GM06990 (cell line): ENCODE data around the gene AGBL4.

ENCODE experiments used
- DNase-seq: peaks from one replicate; pipeline ENCODE4 v3.0.0-alpha.2; 2011; ENCODE audit not compliant: insufficient read length; ENCODE audit errors: extremely low read depth
- H3K27me3 ChIP-seq: replicated peaks from 2 replicates; pipeline ENCODE4 v1.6.0; 2011; ENCODE audit warnings: low read length; ENCODE audit not compliant: control insufficient read depth, insufficient read depth
- H3K36me3 ChIP-seq: 2 replicates; pipeline ENCODE4 v1.5.1; 2011; ENCODE audit warnings: low read length; ENCODE audit not compliant: control insufficient read depth, insufficient read depth
- H3K4me3 ChIP-seq: replicated peaks from 2 replicates; pipeline ENCODE4 v1.5.1; 2011; ENCODE audit warnings: low read depth, mild to moderate bottlenecking, control low read depth, low read length
- TF ChIP-seq, protein P1 (sequence below): IDR thresholded peaks from 2 replicates; pipeline ENCODE4 v1.5.1; 2011; ENCODE audit warnings: low read length, control low read depth, mild to moderate bottlenecking, inconsistent platforms; ENCODE audit not compliant: insufficient read depth, poor library complexity, severe bottlenecking

The AGBL4 gene

GRCh38 chr1:48817505-48818114 is 1206.1 kb downstream of the AGBL4 start:
- TF ChIP-seq, protein P1, sequence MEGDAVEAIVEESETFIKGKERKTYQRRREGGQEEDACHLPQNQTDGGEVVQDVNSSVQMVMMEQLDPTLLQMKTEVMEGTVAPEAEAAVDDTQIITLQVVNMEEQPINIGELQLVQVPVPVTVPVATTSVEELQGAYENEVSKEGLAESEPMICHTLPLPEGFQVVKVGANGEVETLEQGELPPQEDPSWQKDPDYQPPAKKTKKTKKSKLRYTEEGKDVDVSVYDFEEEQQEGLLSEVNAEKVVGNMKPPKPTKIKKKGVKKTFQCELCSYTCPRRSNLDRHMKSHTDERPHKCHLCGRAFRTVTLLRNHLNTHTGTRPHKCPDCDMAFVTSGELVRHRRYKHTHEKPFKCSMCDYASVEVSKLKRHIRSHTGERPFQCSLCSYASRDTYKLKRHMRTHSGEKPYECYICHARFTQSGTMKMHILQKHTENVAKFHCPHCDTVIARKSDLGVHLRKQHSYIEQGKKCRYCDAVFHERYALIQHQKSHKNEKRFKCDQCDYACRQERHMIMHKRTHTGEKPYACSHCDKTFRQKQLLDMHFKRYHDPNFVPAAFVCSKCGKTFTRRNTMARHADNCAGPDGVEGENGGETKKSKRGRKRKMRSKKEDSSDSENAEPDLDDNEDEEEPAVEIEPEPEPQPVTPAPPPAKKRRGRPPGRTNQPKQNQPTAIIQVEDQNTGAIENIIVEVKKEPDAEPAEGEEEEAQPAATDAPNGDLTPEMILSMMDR: peak; percentile 92
- peak; percentile 15 for DNase-seq
- H3K4me3 ChIP-seq: no peak overlapping the region
- H3K36me3 ChIP-seq: no peaks in the 10 kb centered on the region
- no peaks in the 10 kb centered on the region for H3K27me3 ChIP-seq

DNA sequence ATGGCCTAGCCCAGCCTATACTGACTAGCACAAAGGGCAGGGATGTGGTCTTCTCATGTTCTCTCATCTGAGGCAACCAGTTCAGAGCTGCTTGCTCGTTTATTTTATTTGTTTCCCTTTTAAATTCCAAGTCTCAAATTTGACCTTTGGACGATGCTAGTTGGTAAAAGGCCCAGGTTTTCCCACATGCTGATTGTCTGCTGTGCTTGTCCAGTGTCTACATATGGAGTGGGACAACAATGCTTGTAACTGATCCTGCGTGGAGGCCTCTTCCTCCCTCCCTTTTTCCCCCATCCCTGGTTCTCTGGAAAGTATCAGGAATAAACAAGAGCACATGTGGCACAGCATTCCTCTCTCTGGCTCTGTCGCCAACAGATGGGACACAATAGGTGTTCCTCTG is 1213.0 kb downstream of the AGBL4 start:
- Histone ChIP-seq H3K4me3 (no peak overlapping the region), H3K36me3 (no peaks in the 10 kb centered on the region), H3K27me3 (no peaks in the 10 kb centered on the region)
- TF ChIP-seq, protein P1: no peak
- DNase-seq: no peak

DNA sequence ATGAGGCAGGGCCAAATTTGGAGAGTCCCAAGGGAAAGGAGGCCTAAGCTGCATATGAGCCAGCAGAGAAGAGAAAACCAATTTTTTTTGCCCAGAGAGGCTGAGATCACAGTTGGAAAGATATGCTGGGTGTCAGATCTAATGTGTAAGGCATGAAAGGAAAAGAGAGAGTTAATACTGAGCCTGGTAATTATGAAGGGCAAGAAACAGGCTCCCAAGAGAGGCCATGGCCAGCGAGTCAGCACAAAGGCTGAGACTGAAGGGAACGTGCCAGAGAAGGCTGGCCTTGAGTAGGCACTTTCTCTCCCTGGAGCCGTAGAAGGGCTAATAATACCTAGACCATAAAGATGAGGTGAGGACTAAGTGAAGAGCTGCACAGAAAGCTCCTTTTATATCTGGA is 1215.3 kb downstream of the AGBL4 start:
- no peak for DNase-seq
- Histone ChIP-seq H3K4me3 (no peak overlapping the region), H3K36me3 (no peaks in the 10 kb centered on the region), H3K27me3 (no peaks in the 10 kb centered on the region)
- TF ChIP-seq, protein P1: no peak

DNA sequence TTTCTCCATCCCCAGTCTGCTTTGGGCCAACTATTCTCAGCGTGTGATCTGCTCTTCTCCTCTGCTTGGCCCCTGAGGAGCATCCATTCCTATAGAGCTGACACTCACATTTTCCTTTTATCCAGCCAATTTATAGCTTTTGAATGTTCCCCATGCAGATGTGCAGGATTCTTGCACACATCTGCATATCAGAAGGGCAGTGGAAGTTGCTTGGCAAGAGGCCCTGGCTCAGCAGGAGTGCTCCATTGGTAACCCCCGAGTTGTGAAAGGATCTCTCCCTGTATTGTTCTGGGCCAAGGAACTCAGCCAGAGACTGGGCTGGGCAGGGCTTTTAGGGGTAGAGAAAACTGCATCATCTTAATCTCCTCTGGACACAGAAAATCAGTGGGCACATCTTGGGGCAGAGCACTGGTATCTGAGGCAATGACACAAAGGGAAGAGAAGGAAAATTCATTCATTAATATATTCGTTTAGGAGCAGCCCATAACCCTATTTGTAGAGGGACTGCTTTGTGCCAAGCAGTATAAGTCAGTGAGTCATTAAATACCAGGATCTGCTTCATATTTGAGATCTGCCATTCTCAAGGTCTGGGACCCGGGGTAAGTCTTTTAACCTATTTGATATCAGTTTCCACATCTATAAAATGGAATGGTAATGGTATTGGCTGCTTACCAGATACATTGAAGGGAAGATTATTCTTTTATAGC is 1216.0 kb downstream of the AGBL4 start:
- TF ChIP-seq, protein P1: no peak
- no peak for DNase-seq
- Histone ChIP-seq H3K4me3 (no peak overlapping the region), H3K27me3 (no peaks in the 10 kb centered on the region), H3K36me3 (no peaks in the 10 kb centered on the region)

DNA sequence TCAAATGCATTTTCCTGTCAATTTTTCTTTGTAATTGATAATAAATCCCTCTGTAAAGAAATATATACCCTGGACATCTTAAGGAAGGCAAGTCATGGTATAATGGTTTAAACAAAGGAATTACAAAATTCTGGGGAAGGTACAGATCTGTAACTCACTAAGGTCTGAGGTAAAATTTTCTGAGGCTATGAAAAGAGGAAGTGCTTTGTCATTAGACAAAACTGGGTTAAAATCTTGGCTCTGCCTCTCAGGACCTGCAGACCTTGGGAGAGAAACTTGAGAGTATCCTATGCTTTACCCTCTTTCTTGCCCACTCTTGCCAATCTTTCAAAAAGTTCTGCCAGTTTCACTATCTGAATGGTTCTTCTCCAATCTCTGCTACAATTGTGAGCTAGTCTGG is 1220.3 kb downstream of the AGBL4 start:
- Histone ChIP-seq H3K4me3 (no peak overlapping the region), H3K27me3 (no peaks in the 10 kb centered on the region), H3K36me3 (no peaks in the 10 kb centered on the region)
- TF ChIP-seq, protein P1: no peak
- DNase-seq: no peak
